Stomach (tissue), 4 donors: ENCODE measurements around the gene STT3A.

ENCODE experiments used
- CTCF ChIP-seq, 7 experiments: fragments of 450-650 bp in 4 of 7; fragments of 200-600 bp in 3 of 7; sonication (generic) in 3 of 7; IDR thresholded peaks; one replicate each; pipeline ENCODE4 v1.5.1; 2016 to 2019; ENCODE audit warnings: antibody characterized with exemption in 7 of 7, control low read depth in 2 of 7, mild to moderate bottlenecking in 1 of 7
- EP300 ChIP-seq: sonication (generic); formaldehyde crosslinking; IDR thresholded peaks from one replicate; pipeline ENCODE4 v1.6.1; 2017; ENCODE audit warnings: antibody characterized with exemption
- POLR2A ChIP-seq, 4 donors: fragments of 450-650 bp; IDR thresholded peaks; one replicate each; pipeline ENCODE4 v1.6.1; 2016; ENCODE audit warnings: antibody characterized with exemption in 4 of 4, control low read depth in 2 of 4, mild to moderate bottlenecking in 1 of 4, moderate library complexity in 1 of 4
- POLR2AphosphoS5 ChIP-seq, 3 donors: sonication (generic); formaldehyde crosslinking; IDR thresholded peaks; one replicate each; pipeline ENCODE4 v1.6.1; 2016; ENCODE audit warnings: antibody characterized with exemption in 3 of 3

GRCh38 chr11:125559888-125560287, 32.8 kb upstream of the STT3A start:
- TF ChIP-seq CTCF (IDR thresholded peaks at IDR 0.05) (no peak), POLR2AphosphoS5 (IDR thresholded peaks at IDR 0.05) (no peak), POLR2A (IDR thresholded peaks at IDR 0.05) (no peak), EP300 (no peak)
